GM12873 (cell line): ENCODE results near the gene IRF2BP2.
A peak's percentile ranks its signal among the peaks of the same experiment; 100 is the strongest.

ENCODE experiments used
- TF ChIP-seq, protein P1 (sequence below): IDR thresholded peaks from 2 replicates; pipeline ENCODE4 v1.5.1; 2012; ENCODE audit warnings: low read depth, mild to moderate bottlenecking, moderate library complexity, low read length, control low read depth; ENCODE audit not compliant: insufficient read depth; ENCODE audit errors: missing control alignments

Gene IRF2BP2

DNA sequence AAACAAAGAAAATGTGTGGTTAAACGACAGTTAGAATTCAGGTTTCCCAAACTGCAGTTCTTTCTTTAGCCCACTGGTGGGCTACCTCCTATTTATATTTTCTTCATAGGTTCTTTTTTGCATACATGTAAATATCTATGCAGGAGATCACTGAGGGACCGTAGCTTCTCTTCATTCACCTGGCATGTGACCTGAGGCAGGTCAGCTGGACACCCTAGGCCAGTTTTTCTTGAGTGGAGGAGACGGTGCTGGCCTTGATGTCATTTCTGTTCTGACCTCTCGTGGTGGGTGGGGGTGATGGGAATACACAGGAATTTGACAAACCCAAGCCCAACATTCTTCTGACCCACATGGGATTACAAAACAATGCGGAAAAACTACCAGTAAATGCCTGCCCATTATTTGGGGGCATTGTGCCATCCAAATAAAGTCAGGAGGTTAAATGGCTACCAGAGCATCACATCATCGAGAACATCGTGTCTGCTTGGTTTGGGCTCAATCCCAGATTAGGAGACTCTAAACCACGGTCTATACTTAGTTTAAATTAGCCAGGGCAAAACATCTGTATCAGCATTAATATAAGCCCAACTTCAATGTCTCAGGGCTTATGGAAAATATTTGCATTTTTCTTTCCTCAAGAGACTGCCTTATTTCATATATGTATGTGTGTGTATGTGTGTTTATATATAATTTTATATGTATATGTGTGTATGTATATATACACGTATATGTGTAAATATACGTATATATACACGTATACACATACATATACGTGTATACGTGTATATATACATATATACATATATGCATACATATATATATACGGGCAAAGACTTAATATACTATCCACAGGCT lies 7.4 kb upstream of the IRF2BP2 start:
- TF ChIP-seq, protein P1, sequence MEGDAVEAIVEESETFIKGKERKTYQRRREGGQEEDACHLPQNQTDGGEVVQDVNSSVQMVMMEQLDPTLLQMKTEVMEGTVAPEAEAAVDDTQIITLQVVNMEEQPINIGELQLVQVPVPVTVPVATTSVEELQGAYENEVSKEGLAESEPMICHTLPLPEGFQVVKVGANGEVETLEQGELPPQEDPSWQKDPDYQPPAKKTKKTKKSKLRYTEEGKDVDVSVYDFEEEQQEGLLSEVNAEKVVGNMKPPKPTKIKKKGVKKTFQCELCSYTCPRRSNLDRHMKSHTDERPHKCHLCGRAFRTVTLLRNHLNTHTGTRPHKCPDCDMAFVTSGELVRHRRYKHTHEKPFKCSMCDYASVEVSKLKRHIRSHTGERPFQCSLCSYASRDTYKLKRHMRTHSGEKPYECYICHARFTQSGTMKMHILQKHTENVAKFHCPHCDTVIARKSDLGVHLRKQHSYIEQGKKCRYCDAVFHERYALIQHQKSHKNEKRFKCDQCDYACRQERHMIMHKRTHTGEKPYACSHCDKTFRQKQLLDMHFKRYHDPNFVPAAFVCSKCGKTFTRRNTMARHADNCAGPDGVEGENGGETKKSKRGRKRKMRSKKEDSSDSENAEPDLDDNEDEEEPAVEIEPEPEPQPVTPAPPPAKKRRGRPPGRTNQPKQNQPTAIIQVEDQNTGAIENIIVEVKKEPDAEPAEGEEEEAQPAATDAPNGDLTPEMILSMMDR: peak; percentile 33

DNA sequence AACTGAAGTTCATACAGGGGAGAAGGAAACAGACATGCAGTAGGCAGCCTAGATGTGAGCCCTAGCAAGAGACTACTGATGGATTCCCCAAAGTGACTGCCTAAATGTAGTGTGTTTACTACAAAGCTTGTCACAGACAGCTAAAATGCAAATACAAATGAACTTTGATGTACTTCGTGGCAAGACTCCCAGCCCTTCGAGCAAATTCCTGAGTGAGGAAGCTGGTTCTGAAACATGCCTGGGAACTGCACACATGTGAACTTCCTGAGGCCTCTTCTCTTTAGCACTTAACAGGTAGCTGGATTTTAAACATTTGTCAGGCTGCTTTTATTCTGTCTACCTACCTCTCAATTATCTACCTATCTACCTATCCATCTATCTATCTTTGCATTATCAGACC lies 6.7 kb upstream of the IRF2BP2 start:
- TF ChIP-seq, protein P1: no peak

DNA sequence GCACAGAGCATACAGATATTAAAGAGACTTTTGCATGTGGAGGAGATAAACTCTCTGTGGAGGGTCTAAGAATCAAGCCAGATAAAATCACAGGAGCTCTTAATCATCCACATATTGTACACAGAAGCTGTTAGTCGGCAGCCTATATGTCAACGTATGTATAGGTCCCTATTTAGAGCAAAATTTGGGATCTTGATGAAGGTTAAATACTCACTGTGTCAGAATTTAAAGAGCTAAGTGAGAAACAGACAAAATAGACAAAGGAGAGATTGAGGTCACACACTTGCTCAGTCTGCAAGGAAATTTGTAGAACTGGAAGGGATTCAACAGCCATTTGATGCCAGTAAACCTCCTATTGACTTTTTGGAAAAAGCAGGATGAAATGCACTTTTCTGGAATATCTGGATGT lies 4.1 kb upstream of the IRF2BP2 start:
- TF ChIP-seq, protein P1: no peak

DNA sequence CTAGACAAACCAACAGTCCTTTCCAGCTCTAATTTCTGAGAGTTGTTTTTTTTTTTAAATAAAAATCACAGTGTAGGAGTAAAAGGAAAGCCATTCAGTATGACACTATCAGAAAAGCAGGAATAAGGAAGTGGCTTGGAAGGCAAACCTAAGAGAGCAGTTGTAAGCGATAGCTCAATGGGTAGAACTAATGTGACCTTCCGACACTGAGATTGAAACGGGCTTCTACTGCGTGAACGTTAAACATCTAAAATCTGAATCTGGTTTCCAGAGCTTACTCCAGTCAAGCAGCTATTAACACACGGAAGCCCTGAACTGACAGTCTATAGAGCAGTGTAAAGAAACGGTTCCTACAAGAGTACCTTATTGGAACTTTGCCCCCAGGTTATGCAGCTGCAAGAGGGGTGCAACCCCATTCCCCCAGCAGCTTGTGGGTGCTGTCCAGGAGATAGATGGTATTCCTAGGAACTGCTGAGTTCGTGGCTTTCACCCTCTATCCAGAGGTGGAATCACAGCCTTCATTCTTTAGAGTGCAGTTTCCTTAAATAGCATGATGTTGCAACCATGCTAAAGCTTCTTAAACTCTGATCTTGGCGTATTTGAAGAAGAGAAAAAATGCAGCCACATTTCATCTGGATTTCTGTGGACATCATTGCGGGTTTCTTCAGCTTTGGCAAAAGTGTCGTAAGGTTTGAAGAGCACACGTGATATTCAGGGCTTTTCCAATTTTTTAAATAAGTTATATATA lies 3.3 kb upstream of the IRF2BP2 start:
- TF ChIP-seq, protein P1: no peak

DNA sequence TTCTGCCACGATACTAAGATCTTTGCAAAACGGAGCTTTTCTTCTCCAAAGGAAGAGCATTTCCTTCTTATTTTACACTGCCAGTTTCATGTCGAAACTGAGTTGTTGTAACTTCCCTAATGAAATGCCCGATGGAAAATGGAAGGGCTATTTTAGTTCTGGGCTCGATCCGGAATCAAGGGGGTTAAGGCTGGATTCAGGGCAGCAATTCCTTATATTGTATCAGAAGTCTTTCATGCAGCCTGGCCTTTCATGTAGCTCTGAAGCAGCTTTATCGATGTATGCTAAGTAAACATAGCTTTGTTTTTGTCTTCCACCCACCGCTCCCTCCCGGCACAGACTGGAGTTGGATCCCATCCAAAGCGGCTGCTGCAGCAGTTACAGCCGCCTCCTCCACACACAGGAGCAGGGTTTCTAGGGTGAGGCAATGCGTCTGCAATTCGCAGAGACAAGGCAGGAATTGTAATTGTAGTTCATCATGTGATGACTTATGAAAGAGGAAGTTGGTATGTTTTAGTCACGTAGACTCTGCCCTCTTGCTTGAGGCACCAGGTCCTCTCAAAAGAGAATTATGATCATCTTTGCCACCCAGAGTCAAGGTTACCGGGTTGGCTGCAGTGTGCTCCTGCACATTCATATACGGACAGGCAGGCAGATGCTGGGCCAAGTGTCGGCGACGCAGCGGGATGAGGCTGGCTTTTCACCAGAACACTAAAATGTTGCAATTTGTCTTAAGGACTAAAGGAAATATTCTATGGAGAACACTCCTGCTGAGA lies 2.6 kb upstream of the IRF2BP2 start:
- TF ChIP-seq, protein P1: no peak

DNA sequence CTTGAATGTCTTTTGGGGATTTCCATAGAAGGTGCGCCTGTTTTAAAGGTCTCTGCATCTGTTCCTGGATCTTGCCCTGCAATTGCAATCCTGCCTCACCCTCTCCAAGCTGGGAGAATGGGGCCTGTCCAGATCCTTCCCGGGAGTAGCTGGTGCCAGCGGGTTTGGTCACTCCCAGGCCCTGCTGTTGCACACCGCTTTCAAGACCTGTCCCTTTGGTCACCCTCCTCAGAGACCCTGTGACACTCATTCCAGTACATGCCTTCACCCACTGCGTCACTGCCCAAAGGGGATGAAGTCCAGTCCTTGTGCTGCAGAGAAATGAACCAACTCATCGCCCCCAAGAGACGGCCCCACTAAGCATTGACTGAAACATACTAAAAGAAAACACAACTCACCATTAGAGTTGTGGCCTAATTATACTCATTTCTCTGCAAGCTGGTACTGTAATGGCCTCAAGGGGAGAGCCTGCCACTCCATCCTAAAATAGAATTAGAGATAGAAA lies 1.9 kb upstream of the IRF2BP2 start:
- TF ChIP-seq, protein P1: peak; percentile 6
